Activated CD8-positive, alpha-beta T cell treated with anti-CD3 and anti-CD28 coated beads for 36 hours (primary cell): ENCODE results near the gene C11orf42. TPM values are rescaled to one million over a fixed set of nuclear protein-coding genes. Genes with fewer than 3 reads are reported as not detected.

Experiments used
- ATAC-seq: fragments of 200-7000 bp; cut with Tn5 transposase; one replicate; pipeline ENCODE4 v1.10.0; 2021; ENCODE audit warnings: mild to moderate bottlenecking, moderate library complexity
- CTCF ChIA-PET: fragments of 350-600 bp; sonication (Branson Sonifier 250); formaldehyde crosslinking; loops from one replicate; lab custom pipeline; 2021; ENCODE audit warnings: antibody characterized with exemption; lab: Charles Lee
- POLR2A ChIA-PET: fragments of 350-600 bp; sonication (Branson Sonifier 250); formaldehyde crosslinking; loops from one replicate; lab custom pipeline; 2021; ENCODE audit warnings: antibody characterized with exemption; lab: Charles Lee
- DNase-seq: peaks from one replicate; pipeline ENCODE4 v3.0.0-alpha.2; 2020
- H3K27ac Mint-ChIP-seq: one replicate; pipeline ENCODE4 v1.8.0; 2021; ENCODE audit warnings: mild to moderate bottlenecking, mixed read lengths
- H3K27me3 Mint-ChIP-seq: one replicate; pipeline ENCODE4 v1.8.0; 2021; ENCODE audit warnings: mixed read lengths
- H3K36me3 Mint-ChIP-seq: one replicate; pipeline ENCODE4 v1.8.0; 2021; ENCODE audit warnings: low read depth, mixed read lengths
- H3K4me1 Mint-ChIP-seq: one replicate; pipeline ENCODE4 v1.8.0; 2021; ENCODE audit warnings: low read depth, mixed read lengths
- H3K4me3 Mint-ChIP-seq: one replicate; pipeline ENCODE4 v1.8.0; 2021; ENCODE audit warnings: mild to moderate bottlenecking, moderate library complexity, mixed read lengths
- H3K9me3 Mint-ChIP-seq: one replicate; pipeline ENCODE4 v1.8.0; 2021; ENCODE audit warnings: mixed read lengths
- CTCF ChIP-seq: fragments of 200-600 bp; IDR thresholded peaks from one replicate; pipeline ENCODE4 v1.8.0; 2022; ENCODE audit warnings: antibody characterized with exemption, mild to moderate bottlenecking
- intact Hi-C: fragments of 100-400 bp; cut with micrococcal nuclease; formaldehyde crosslinking; loops from one replicate; pipeline ENCODE4 v1.10.0; 2022
- total RNA-seq, 2 experiments: library from RNA; stranded (reverse); gene quantifications; one replicate each; pipeline ENCODE4 v1.2.3, GENCODE V29; 2021

C11orf42 gene
- total RNA-seq, 2 experiments from 2014 or later = not detected

- TF ChIP-seq CTCF = no peak
- DNase-seq = no peak
- no peak for ATAC-seq
- intact Hi-C loops = no loop called here
- ChIA-PET CTCF (interaction anchor here (0.6 to 3.9 kb wide), 4 partner anchors 7 to 105 kb away, joined by 3 to 27 read pairs (median 16); partner anchors contain the start of gene FHIP1B), POLR2A (no interaction called here)
- H3K9me3 Mint-ChIP-seq = no peaks in the 10 kb centered on the region
- no peaks in the 10 kb centered on the region for H3K4me1 Mint-ChIP-seq
- H3K27ac Mint-ChIP-seq = no peak overlapping the region
- no peak overlapping the region for H3K4me3 Mint-ChIP-seq
- H3K36me3 Mint-ChIP-seq = no peaks in the 10 kb centered on the region
- H3K27me3 Mint-ChIP-seq = peaks cover 9% of the 10 kb centered on the region
These were observed 52.8 kb downstream of the C11orf42 start for GRCh38 chr11:6258141-6258540.

GRCh38 chr11:6258571-6259081 lies 53.3 kb downstream of the C11orf42 start:
- Mint-ChIP-seq H3K27me3 (peaks cover 10% of the 10 kb centered on the region), H3K9me3 (no peaks in the 10 kb centered on the region), H3K36me3 (no peaks in the 10 kb centered on the region), H3K27ac (no peak overlapping the region), H3K4me1 (no peaks in the 10 kb centered on the region), H3K4me3 (peak overlapping the region; percentile 34)
- ATAC-seq = peak; percentile 32
- intact Hi-C loops = no loop called here
- DNase-seq = peak; percentile 23
- ChIA-PET POLR2A (no interaction called here), CTCF (interaction anchor here (0.6 to 3.9 kb wide), 4 partner anchors 7 to 104 kb away, joined by 3 to 27 read pairs (median 16); partner anchors contain the start of gene FHIP1B)
- no peak for TF ChIP-seq CTCF

GRCh38 chr11:6260207-6260726 lies 54.9 kb downstream of the C11orf42 start:
- Mint-ChIP-seq H3K27me3 (peaks cover 21% of the 10 kb centered on the region), H3K27ac (no peak overlapping the region), H3K4me3 (no peak overlapping the region), H3K9me3 (no peaks in the 10 kb centered on the region), H3K36me3 (no peaks in the 10 kb centered on the region), H3K4me1 (no peaks in the 10 kb centered on the region)
- intact Hi-C loops = no loop called here
- ChIA-PET CTCF (interaction anchor here (1.0 to 3.7 kb wide), 7 partner anchors 9 to 103 kb away, joined by 3 to 27 read pairs (median 11); no protein-coding TSS in a partner anchor), POLR2A (interaction anchor here (1.9 to 2.1 kb wide), 2 partner anchors 9 to 24 kb away, joined by 5 to 6 read pairs; no protein-coding TSS in a partner anchor)
- TF ChIP-seq CTCF = no peak
- DNase-seq (no peak), ATAC-seq (peak; percentile 5)

Other genes starting within 250 kb of the C11orf42 start
- not detected for gene OR56A5, start 237.1 kb upstream of the C11orf42 start, total RNA-seq
- gene OR52L1, start 218.6 kb upstream of the C11orf42 start, total RNA-seq = not detected
- gene OR56A4, start 198.6 kb upstream of the C11orf42 start, total RNA-seq = not detected
- not detected for gene OR56A1, start 174.8 kb upstream of the C11orf42 start, total RNA-seq
- gene OR56B4, start 97.9 kb upstream of the C11orf42 start, total RNA-seq = not detected
- not detected for gene OR52B2, start 35.2 kb upstream of the C11orf42 start, total RNA-seq
- gene OR52W1, start 6.3 kb upstream of the C11orf42 start, total RNA-seq = not detected
- gene FHIP1B, start 29.1 kb downstream of the C11orf42 start, total RNA-seq = 10 to 100 TPM; 14.9 to 15.1 TPM
- under 1 TPM in 1 of 2 experiments, not detected in 1; 0.18 TPM for gene CNGA4, start 33.5 kb downstream of the C11orf42 start, total RNA-seq
- not detected for gene CCKBR, start 54.3 kb downstream of the C11orf42 start, total RNA-seq
- gene CAVIN3, start 114.9 kb downstream of the C11orf42 start, total RNA-seq = 10 to 100 TPM; 13.3 to 15.9 TPM
- 10 to 100 TPM; 10.6 to 11.2 TPM for gene SMPD1, start 184.9 kb downstream of the C11orf42 start, total RNA-seq
- gene APBB1, start 213.5 kb downstream of the C11orf42 start, total RNA-seq = 10 to 100 TPM; 28.1 to 31.1 TPM
- gene HPX, start 235.4 kb downstream of the C11orf42 start, total RNA-seq = not detected